Bronchial epithelial cell (primary cell): ENCODE results near the gene PEX14. TPM values are rescaled to one million over a fixed set of nuclear protein-coding genes. Genes with fewer than 3 reads are reported as not detected.

Experiments used
- DNase-seq: peaks from one replicate; pipeline ENCODE4 v3.0.0-alpha.2; 2010; ENCODE audit warnings: low read depth
- FAIRE-seq: peaks from 2 replicates; lab custom pipeline; 2011; peaks lifted over from hg19 to GRCh38; lab: Jason Lieb, UNC
- H3K27me3 ChIP-seq: 2 replicates; pipeline ENCODE4 v1.5.1; 2011; ENCODE audit warnings: low read length; ENCODE audit not compliant: control insufficient read depth, insufficient read depth
- H3K36me3 ChIP-seq: 2 replicates; pipeline ENCODE4 v1.5.1; 2011; ENCODE audit warnings: low read length; ENCODE audit not compliant: control insufficient read depth, insufficient read depth
- H3K4me3 ChIP-seq: 2 replicates; pipeline ENCODE4 v1.5.1; 2011; ENCODE audit warnings: mild to moderate bottlenecking, low read depth, low read length, control low read depth
- CTCF ChIP-seq: IDR thresholded peaks from 2 replicates; pipeline ENCODE4 v1.5.1; 2011; ENCODE audit warnings: mild to moderate bottlenecking, moderate library complexity, low read length, control low read depth, inconsistent platforms; ENCODE audit not compliant: insufficient read depth, severe bottlenecking
- total RNA-seq: library from RNA; depleted of rRNA; stranded (reverse); fragments of >200 nt; gene quantifications from 2 replicates; pipeline ENCODE4 v1.2.1, GENCODE V29; 2014

The PEX14 gene
- total RNA-seq, 1 donor from 2014 or later = 8.7 TPM

- FAIRE-seq = no peak
- no peak for DNase-seq
- H3K4me3 ChIP-seq = no peak overlapping the region
- no peaks in the 10 kb centered on the region for H3K36me3 ChIP-seq
- no peak for TF ChIP-seq CTCF
- no peaks in the 10 kb centered on the region for H3K27me3 ChIP-seq
Measured at GRCh38 chr1:10592373-10592772, 117.6 kb downstream of the PEX14 start.

- FAIRE-seq = no peak
- DNase-seq = no peak
- Histone ChIP-seq H3K36me3 (no peaks in the 10 kb centered on the region), H3K27me3 (no peaks in the 10 kb centered on the region), H3K4me3 (no peak overlapping the region)
- no peak for TF ChIP-seq CTCF
Measured at GRCh38 chr1:10593750-10594149, 119.0 kb downstream of the PEX14 start.

- no peak for FAIRE-seq
- no peak for DNase-seq
Measured at GRCh38 chr1:10594595-10595223, 120.0 kb downstream of the PEX14 start.

GRCh38 chr1:10596780-10597179 is 122.0 kb downstream of the PEX14 start:
- FAIRE-seq (no peak), DNase-seq (no peak)
- no peaks in the 10 kb centered on the region for H3K27me3 ChIP-seq

More at GRCh38 chr1:10594595-10595223, 120.0 kb downstream of the PEX14 start:
- H3K36me3 ChIP-seq = no peaks in the 10 kb centered on the region
- no peak for TF ChIP-seq CTCF
- no peak overlapping the region for H3K4me3 ChIP-seq
- no peaks in the 10 kb centered on the region for H3K27me3 ChIP-seq

GRCh38 chr1:10597492-10598388 is 123.0 kb downstream of the PEX14 start:
- no peak overlapping the region for H3K4me3 ChIP-seq
- TF ChIP-seq CTCF = no peak
- FAIRE-seq = no peak

More at GRCh38 chr1:10596780-10597179, 122.0 kb downstream of the PEX14 start:
- TF ChIP-seq CTCF = no peak
- no peak overlapping the region for H3K4me3 ChIP-seq
- H3K36me3 ChIP-seq = peaks cover 1% of the 10 kb centered on the region

More at GRCh38 chr1:10597492-10598388, 123.0 kb downstream of the PEX14 start:
- Histone ChIP-seq H3K36me3 (peaks cover 1% of the 10 kb centered on the region), H3K27me3 (no peaks in the 10 kb centered on the region)
- DNase-seq = no peak
